ENCODE measurements around the gene SORD. TPM values are rescaled to one million over a fixed set of nuclear protein-coding genes. Genes with fewer than 3 reads are reported as not detected.

Gene SORD
- polyA plus RNA-seq, 1 donor, result 41.2 TPM

GRCh38 chr15:45116006-45116481 is 93.0 kb downstream of the SORD start:
- no peak for DNase-seq

- no peak for DNase-seq
Measured at GRCh38 chr15:45116482-45117307, 93.7 kb downstream of the SORD start.

GRCh38 chr15:45117308-45118130 is 94.5 kb downstream of the SORD start:
- DNase-seq, result no peak

- peak; percentile 94 for DNase-seq
Measured at GRCh38 chr15:45118131-45118588, 95.2 kb downstream of the SORD start.

GRCh38 chr15:45118996-45119395 is 96.0 kb downstream of the SORD start:
- no peak for DNase-seq

GRCh38 chr15:45120081-45120972 is 97.3 kb downstream of the SORD start:
- DNase-seq, result no peak

- DNase-seq, result no peak
Measured at GRCh38 chr15:45121020-45121419, 98.0 kb downstream of the SORD start.

GRCh38 chr15:45121706-45122417 is 98.9 kb downstream of the SORD start:
- DNase-seq, result no peak

GRCh38 chr15:45122719-45123118 is 99.7 kb downstream of the SORD start:
- DNase-seq, result no peak

- no peak for DNase-seq
Measured at GRCh38 chr15:45123397-45123796, 100.4 kb downstream of the SORD start.

GRCh38 chr15:45126535-45127158 is 103.7 kb downstream of the SORD start:
- no peak for DNase-seq

Other genes with a start within 250 kb of the SORD start
- gene TERB2, start 66.5 kb upstream of the SORD start, polyA plus RNA-seq (ENCODE audit: insufficient read length), result not detected
- 0.03 TPM for gene DUOX2, start 91.0 kb downstream of the SORD start, polyA plus RNA-seq (ENCODE audit: insufficient read length)
- gene DUOXA2, start 91.1 kb downstream of the SORD start, polyA plus RNA-seq (ENCODE audit: insufficient read length), result not detected
- gene DUOXA1, start 106.7 kb downstream of the SORD start, polyA plus RNA-seq (ENCODE audit: insufficient read length), result 0.23 TPM
- gene DUOX1, start 106.8 kb downstream of the SORD start, polyA plus RNA-seq (ENCODE audit: insufficient read length), result 7.8 TPM
- gene SHF, start 164.8 kb downstream of the SORD start, polyA plus RNA-seq (ENCODE audit: insufficient read length), result 15.6 TPM
- gene SLC28A2, start 229.0 kb downstream of the SORD start, polyA plus RNA-seq (ENCODE audit: insufficient read length), result 1.0 TPM